CD8-positive, alpha-beta memory T cell (primary cell): ENCODE results near the gene DHDDS. TPM values are rescaled to one million over a fixed set of nuclear protein-coding genes. Genes with fewer than 3 reads are reported as not detected.
A peak's percentile ranks its signal among the peaks of the same experiment; 100 is the strongest.

Experiments
- CTCF ChIA-PET: fragments of 350-600 bp; sonication (Branson Sonifier 250); formaldehyde crosslinking; loops from one replicate; lab custom pipeline; 2021; ENCODE audit warnings: antibody characterized with exemption; lab: Charles Lee
- POLR2A ChIA-PET: fragments of 350-600 bp; sonication (Branson Sonifier 250); formaldehyde crosslinking; loops from one replicate; lab custom pipeline; 2021; ENCODE audit warnings: antibody characterized with exemption; lab: Charles Lee
- DNase-seq, 5 donors: peaks; one replicate each; pipeline versions ENCODE4 v3.0.0 to v3.0.0-alpha.2; 2020 to 2022; ENCODE audit warnings: mixed read lengths in 1 of 5
- H3K27ac ChIP-seq: one replicate; pipeline ENCODE4 v1.7.0; 2013; ENCODE audit warnings: low read depth, mild to moderate bottlenecking, low read length, moderate library complexity
- H3K27me3 ChIP-seq: 2 replicates; pipeline ENCODE4 v1.7.0; 2013; ENCODE audit warnings: low read length, mild to moderate bottlenecking; ENCODE audit not compliant: insufficient read depth, poor library complexity, severe bottlenecking
- H3K36me3 ChIP-seq: 2 replicates; pipeline ENCODE4 v1.7.0; 2013; ENCODE audit warnings: mild to moderate bottlenecking, low read length, moderate library complexity; ENCODE audit not compliant: insufficient read depth
- H3K4me1 ChIP-seq: 2 replicates; pipeline ENCODE4 v1.7.0; 2013; ENCODE audit warnings: mild to moderate bottlenecking, low read length, moderate library complexity; ENCODE audit not compliant: insufficient read depth
- H3K4me3 ChIP-seq: 2 replicates; pipeline ENCODE4 v1.7.0; 2013; ENCODE audit warnings: mild to moderate bottlenecking, low read length
- H3K9me3 ChIP-seq: 2 replicates; pipeline ENCODE4 v1.7.0; 2013; ENCODE audit warnings: mild to moderate bottlenecking, low read length
- H3K27ac Mint-ChIP-seq, 8 donors: one replicate each; pipeline ENCODE4 v1.8.0; 2020 to 2021; ENCODE audit warnings: mixed read lengths in 8 of 8, mild to moderate bottlenecking in 6 of 8, inconsistent platforms in 3 of 8, moderate library complexity in 3 of 8
- H3K27me3 Mint-ChIP-seq, 2 donors: one replicate each; pipeline ENCODE4 v1.8.0; 2020 to 2021; ENCODE audit warnings: mixed read lengths in 2 of 2, mild to moderate bottlenecking in 1 of 2, moderate library complexity in 1 of 2
- H3K36me3 Mint-ChIP-seq, 3 donors: one replicate each; pipeline ENCODE4 v1.8.0; 2020 to 2021; ENCODE audit warnings: mixed read lengths in 3 of 3, inconsistent platforms in 1 of 3, mild to moderate bottlenecking in 1 of 3
- H3K4me1 Mint-ChIP-seq, 3 donors: one replicate each; pipeline ENCODE4 v1.8.0; 2020 to 2021; ENCODE audit warnings: mixed read lengths in 3 of 3, inconsistent platforms in 1 of 3, mild to moderate bottlenecking in 1 of 3
- H3K4me3 Mint-ChIP-seq, 7 donors: one replicate each; pipeline ENCODE4 v1.8.0; 2020 to 2021; ENCODE audit warnings: mixed read lengths in 7 of 7, mild to moderate bottlenecking in 6 of 7, moderate library complexity in 4 of 7, inconsistent platforms in 2 of 7
- H3K9me3 Mint-ChIP-seq, 5 donors: one replicate each; pipeline ENCODE4 v1.8.0; 2020 to 2022; ENCODE audit warnings: mixed read lengths in 5 of 5, mild to moderate bottlenecking in 3 of 5, moderate library complexity in 2 of 5, inconsistent platforms in 1 of 5
- polyA plus RNA-seq: library from polyadenylated mRNA; unstranded; fragments of 300-500 nt; fragmentation: Illumina TruSeq; gene quantifications from one replicate; pipeline ENCODE4 v1.2.3, GENCODE V29; 2021
- total RNA-seq, 2 experiments: library from RNA; stranded (reverse); gene quantifications; one replicate each; pipeline ENCODE4 v1.2.3, GENCODE V29; 2021

Gene DHDDS
- total and polyA plus RNA-seq, 3 experiments from 2014 or later, result 21.6 to 52.2 (median 47.9) TPM

GRCh38 chr1:26470878-26471497 is 38.9 kb downstream of the DHDDS start:
- Mint-ChIP-seq H3K4me3 (peak overlapping the region; percentile 89 to 98 (median 97)), H3K9me3 (no peaks in the 10 kb centered on the region), H3K36me3 (peaks cover 0 to 61% (median 9%) of the 10 kb centered on the region in 3 donors), H3K4me1 (peaks cover 38 to 46% (median 41%) of the 10 kb centered on the region in 3 donors), H3K27ac (peak overlapping the region in 7 of 8 donors; percentile 51 to 99 (median 97)), H3K27me3 (no peaks in the 10 kb centered on the region)
- peak in 1 of 5 donors; percentile 7 for DNase-seq
- no peak overlapping the region for H3K27ac ChIP-seq
- ChIA-PET CTCF (interaction anchor here (0.5 to 3.0 kb wide), 16 partner anchors 9 to 419 kb away, joined by 3 to 15 read pairs (median 3); partner anchors contain the start of genes DHDDS and GPN2), POLR2A (interaction anchor here (1.0 to 2.9 kb wide), 4 partner anchors 30 to 317 kb away, joined by 3 to 31 read pairs (median 12); partner anchors contain the start of genes DHDDS and PIGV)
- peak overlapping the region; percentile 69 for H3K4me3 ChIP-seq
- peaks cover 34% of the 10 kb centered on the region for H3K4me1 ChIP-seq
- H3K36me3 ChIP-seq, result peaks cover 21% of the 10 kb centered on the region
- no peaks in the 10 kb centered on the region for H3K9me3 ChIP-seq
- H3K27me3 ChIP-seq, result no peaks in the 10 kb centered on the region

DNA sequence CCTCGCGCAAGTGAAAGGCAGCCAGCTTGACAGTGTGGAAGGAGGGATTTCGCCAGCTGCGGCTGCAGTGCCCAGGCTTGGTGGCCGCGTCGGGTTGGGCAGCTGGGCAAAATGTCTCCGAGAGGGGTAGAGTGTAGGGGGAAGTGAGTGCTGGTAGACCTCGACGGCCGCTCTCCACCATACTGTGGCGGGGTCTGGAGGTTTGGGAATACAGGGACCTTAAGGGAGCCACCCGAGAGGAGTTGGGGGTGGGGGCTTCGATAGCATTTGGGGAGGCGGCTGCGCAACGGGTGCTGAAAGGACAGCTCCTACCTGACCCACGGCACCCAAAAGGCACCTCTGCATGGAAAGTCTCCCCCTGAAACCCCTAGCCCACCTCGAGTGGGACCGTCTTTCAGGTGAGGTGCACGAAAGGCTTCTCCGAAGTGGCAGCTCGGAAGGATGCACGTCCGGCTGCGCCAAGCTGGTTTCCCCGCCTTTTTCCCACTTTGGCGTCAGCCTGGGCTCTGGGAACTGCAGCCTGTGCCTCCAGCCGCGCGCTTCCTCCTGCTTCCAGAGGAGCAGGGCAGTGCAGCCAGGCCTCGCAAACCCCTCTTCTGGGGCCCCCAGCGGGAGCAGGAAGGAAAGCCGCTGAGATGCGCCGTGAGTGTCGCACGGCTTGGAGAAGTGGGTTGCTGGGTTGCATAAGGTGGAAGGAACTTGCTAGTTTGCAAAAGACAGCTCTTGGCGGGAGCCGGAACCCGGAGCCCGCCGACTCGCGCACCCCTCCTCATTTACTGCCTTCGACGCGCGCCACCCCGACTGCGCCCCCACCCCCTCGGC is 39.6 kb downstream of the DHDDS start:
- Mint-ChIP-seq H3K27me3 (no peaks in the 10 kb centered on the region), H3K4me3 (peak overlapping the region; percentile 91 to 100 (median 97)), H3K9me3 (no peaks in the 10 kb centered on the region), H3K36me3 (peaks cover 0 to 61% (median 9%) of the 10 kb centered on the region in 3 donors), H3K27ac (peak overlapping the region; percentile 94 to 100 (median 98)), H3K4me1 (peaks cover 42 to 53% (median 46%) of the 10 kb centered on the region in 3 donors)
- CTCF ChIA-PET, result interaction anchor here (0.6 to 3.0 kb wide), 8 partner anchors 10 to 393 kb away, joined by 3 to 15 read pairs (median 5); partner anchors contain the start of genes CEP85 and DHDDS
- Histone ChIP-seq H3K4me3 (peak overlapping the region; percentile 69), H3K27ac (no peak overlapping the region), H3K27me3 (no peaks in the 10 kb centered on the region), H3K36me3 (peaks cover 18% of the 10 kb centered on the region), H3K9me3 (no peaks in the 10 kb centered on the region), H3K4me1 (peaks cover 34% of the 10 kb centered on the region)
- DNase-seq, result peak in 4 of 5 donors; percentile 7 to 62 (median 18)
- POLR2A ChIA-PET, result interaction anchor here (1.0 to 2.9 kb wide), 5 partner anchors 29 to 429 kb away, joined by 3 to 31 read pairs (median 7); partner anchors contain the start of genes DHDDS and PIGV

DNA sequence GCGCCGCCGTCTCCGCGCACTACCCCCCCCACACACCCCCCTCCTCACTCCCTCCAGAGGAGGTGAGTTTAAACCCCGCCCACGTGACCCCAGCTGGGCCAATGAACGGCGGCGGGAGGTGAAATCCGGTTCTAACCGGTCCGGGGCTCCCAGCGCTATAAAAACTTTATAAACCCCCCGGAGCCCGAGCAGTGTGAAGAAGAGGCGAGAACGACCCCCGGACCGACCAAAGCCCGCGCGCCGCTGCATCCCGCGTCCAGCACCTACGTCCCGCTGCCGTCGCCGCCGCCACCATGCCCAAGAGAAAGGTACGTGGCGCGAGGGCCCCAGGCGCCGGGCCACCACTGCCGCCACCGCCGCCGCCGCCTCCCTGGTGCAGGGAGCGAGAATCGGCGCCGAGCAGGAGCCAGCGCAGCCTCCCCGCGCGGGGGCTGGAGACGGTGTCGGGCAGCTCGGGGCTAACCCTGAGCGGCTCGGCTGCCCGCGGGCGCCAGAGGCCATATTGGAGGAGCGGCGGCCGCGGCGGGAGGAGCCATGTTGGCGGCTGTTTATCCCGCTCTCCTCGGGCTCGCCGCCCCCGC is 40.3 kb downstream of the DHDDS start, which contains the start of gene HMGN2:
Gene HMGN2 (plus strand): TSS at position 121 of the 581 bp plus-strand sequence. CDS start 173 bp downstream, at position 294.
- peak within 1 kb of the TSS; percentile 91 to 100 (median 97) for H3K4me3 Mint-ChIP-seq
- DNase-seq, result peak; percentile 78 to 93 (median 81)
- H3K27ac Mint-ChIP-seq, result peak within 1 kb of the TSS; percentile 94 to 100 (median 98)
- peak within 1 kb of the TSS; percentile 69 for H3K4me3 ChIP-seq
- H3K9me3 ChIP-seq, result no peaks in the 10 kb centered on the region
- H3K36me3 Mint-ChIP-seq, result peaks cover 0 to 61% (median 3%) of the 10 kb centered on the region in 3 donors
- H3K4me1 ChIP-seq, result peaks cover 34% of the 10 kb centered on the region
- H3K36me3 ChIP-seq, result peaks cover 25% of the 10 kb centered on the region
- peak within 1 kb of the TSS; percentile 92 for H3K27ac ChIP-seq
- POLR2A ChIA-PET, result interaction anchor here (1.0 to 2.9 kb wide), 4 partner anchors 28 to 428 kb away, joined by 4 to 31 read pairs (median 12); partner anchors contain the start of genes DHDDS and PIGV
- no peaks in the 10 kb centered on the region for H3K27me3 Mint-ChIP-seq
- peaks cover 46 to 58% (median 48%) of the 10 kb centered on the region in 3 donors for H3K4me1 Mint-ChIP-seq
- CTCF ChIA-PET, result interaction anchor here (0.8 to 3.0 kb wide), 6 partner anchors 17 to 393 kb away, joined by 3 to 15 read pairs (median 7); partner anchors contain the start of genes CEP85 and DHDDS
- no peaks in the 10 kb centered on the region for H3K9me3 Mint-ChIP-seq
- no peaks in the 10 kb centered on the region for H3K27me3 ChIP-seq

- peak overlapping the region; percentile 92 for H3K27ac ChIP-seq
- DNase-seq, result peak; percentile 96 to 97 (median 96)
- Mint-ChIP-seq H3K9me3 (no peaks in the 10 kb centered on the region), H3K27me3 (no peaks in the 10 kb centered on the region), H3K27ac (peak overlapping the region; percentile 87 to 99 (median 90)), H3K4me3 (peak overlapping the region; percentile 86 to 100 (median 89)), H3K4me1 (peaks cover 50 to 61% (median 52%) of the 10 kb centered on the region in 3 donors), H3K36me3 (peaks cover 0 to 59% (median 2%) of the 10 kb centered on the region in 3 donors)
- no peaks in the 10 kb centered on the region for H3K9me3 ChIP-seq
- no peaks in the 10 kb centered on the region for H3K27me3 ChIP-seq
- ChIA-PET POLR2A (interaction anchor here (0.6 to 2.9 kb wide), 3 partner anchors 28 to 323 kb away, joined by 8 to 31 read pairs (median 17); partner anchors contain the start of gene DHDDS), CTCF (interaction anchor here (2.5 to 3.0 kb wide), 2 partner anchors 27 to 56 kb away, joined by 8 to 15 read pairs; no protein-coding TSS in a partner anchor)
- peak overlapping the region; percentile 58 for H3K4me3 ChIP-seq
- H3K36me3 ChIP-seq, result peaks cover 29% of the 10 kb centered on the region
- peaks cover 34% of the 10 kb centered on the region for H3K4me1 ChIP-seq
These were observed 41.1 kb downstream of the DHDDS start for GRCh38 chr1:26472901-26473845.

- no peak overlapping the region for H3K27ac ChIP-seq
- Mint-ChIP-seq H3K4me1 (peaks cover 51 to 65% (median 52%) of the 10 kb centered on the region in 3 donors), H3K4me3 (peak overlapping the region in 6 of 7 donors; percentile 23 to 94 (median 47))
These were observed 42.7 kb downstream of the DHDDS start for GRCh38 chr1:26474818-26475217.

GRCh38 chr1:26475989-26476388 is 43.9 kb downstream of the DHDDS start:
- Histone ChIP-seq H3K9me3 (no peaks in the 10 kb centered on the region), H3K4me3 (no peak overlapping the region), H3K27ac (no peak overlapping the region), H3K27me3 (no peaks in the 10 kb centered on the region), H3K4me1 (peaks cover 27% of the 10 kb centered on the region), H3K36me3 (peaks cover 29% of the 10 kb centered on the region)
- Mint-ChIP-seq H3K4me3 (no peak overlapping the region), H3K27ac (peak overlapping the region in 5 of 8 donors; percentile 46 to 76 (median 57)), H3K36me3 (peaks cover 0 to 57% (median 2%) of the 10 kb centered on the region in 3 donors), H3K27me3 (no peaks in the 10 kb centered on the region), H3K9me3 (no peaks in the 10 kb centered on the region), H3K4me1 (peaks cover 41 to 54% (median 42%) of the 10 kb centered on the region in 3 donors)
- ChIA-PET CTCF (interaction anchor here (0.7 kb wide), 1 partner anchor 24 kb away, joined by 3 read pairs; no protein-coding TSS in a partner anchor), POLR2A (no interaction called here)
- no peak for DNase-seq

More at GRCh38 chr1:26474818-26475217, 42.7 kb downstream of the DHDDS start:
- Histone ChIP-seq H3K9me3 (no peaks in the 10 kb centered on the region), H3K4me3 (no peak overlapping the region), H3K4me1 (peaks cover 34% of the 10 kb centered on the region), H3K27me3 (no peaks in the 10 kb centered on the region), H3K36me3 (peaks cover 29% of the 10 kb centered on the region)
- DNase-seq, result no peak
- ChIA-PET CTCF (interaction anchor here (0.7 kb wide), 1 partner anchor 26 kb away, joined by 3 read pairs; no protein-coding TSS in a partner anchor), POLR2A (no interaction called here)
- Mint-ChIP-seq H3K27me3 (no peaks in the 10 kb centered on the region), H3K9me3 (no peaks in the 10 kb centered on the region), H3K27ac (peak overlapping the region in 5 of 8 donors; percentile 32 to 99 (median 87)), H3K36me3 (peaks cover 0 to 57% (median 2%) of the 10 kb centered on the region in 3 donors)
